PC-9 (cell line): ENCODE measurements around the gene MEAK7. TPM values are rescaled to one million over a fixed set of nuclear protein-coding genes. Genes with fewer than 3 reads are reported as not detected.

Experiments
- Bru-seq: library from RNA; stranded (reverse); fragments of 400-500 nt; gene quantifications from one replicate; lab custom pipeline; 2021; lab: Mats Ljungman, UMichigan
- BruChase-seq, 2 experiments: library from RNA; stranded (reverse); fragments of 400-500 nt; gene quantifications; one replicate each; lab custom pipeline; 2021; lab: Mats Ljungman, UMichigan
- BruUV-seq: library from RNA; stranded (reverse); fragments of 400-500 nt; replicated peaks from 2 replicates; lab custom pipeline; 2021; lab: Mats Ljungman, UMichigan
- CTCF ChIA-PET: fragments of 300-600 bp; sonication (Branson Sonifier 250); formaldehyde crosslinking; loops from one replicate; lab custom pipeline; 2022; ENCODE audit warnings: antibody characterized with exemption; lab: Charles Lee
- POLR2A ChIA-PET: fragments of 300-600 bp; sonication (Branson Sonifier 250); formaldehyde crosslinking; loops from one replicate; lab custom pipeline; 2022; ENCODE audit warnings: antibody characterized with exemption; ENCODE audit not compliant: unreplicated experiment; lab: Charles Lee
- DNase-seq, 2 experiments: peaks; one replicate each; pipeline versions ENCODE4 v3.0.0 to v3.0.0-alpha.2; 2015 to 2022; ENCODE audit warnings: mixed read lengths in 1 of 2
- H2AFZ ChIP-seq: fragments of 200-600 bp; sonication (generic); 2 replicates; pipeline ENCODE4 v1.8.1; 2017; ENCODE audit warnings: antibody characterized with exemption
- H3F3A ChIP-seq: fragments of 200-600 bp; sonication (generic); 2 replicates; pipeline ENCODE4 v1.8.1; 2017; ENCODE audit warnings: antibody characterized with exemption, mild to moderate bottlenecking, low read depth; ENCODE audit not compliant: insufficient read depth
- H3K27ac ChIP-seq: fragments of 200-600 bp; sonication (generic); 2 replicates; pipeline ENCODE4 v1.6.1; 2016; ENCODE audit warnings: mixed run types
- H3K27me3 ChIP-seq: fragments of 200-600 bp; sonication (generic); 2 replicates; pipeline ENCODE4 v1.6.1; 2016; ENCODE audit warnings: low read depth, mixed run types; ENCODE audit not compliant: insufficient read depth
- H3K36me3 ChIP-seq: fragments of 200-600 bp; sonication (generic); 2 replicates; pipeline ENCODE4 v1.6.1; 2016; ENCODE audit warnings: low read depth, mixed run types
- H3K4me1 ChIP-seq: fragments of 200-600 bp; sonication (generic); replicated peaks from 2 replicates; pipeline ENCODE4 v1.6.1; 2016; ENCODE audit warnings: mixed run types; ENCODE audit not compliant: insufficient read depth
- H3K4me2 ChIP-seq: fragments of 200-600 bp; sonication (generic); 2 replicates; pipeline ENCODE4 v1.6.1; 2017; ENCODE audit warnings: mixed run types
- H3K4me3 ChIP-seq: fragments of 200-600 bp; sonication (generic); 2 replicates; pipeline ENCODE4 v1.6.1; 2016; ENCODE audit warnings: mixed run types
- H3K79me2 ChIP-seq: fragments of 200-600 bp; sonication (generic); 2 replicates; pipeline ENCODE4 v1.6.1; 2017; ENCODE audit warnings: low read depth, mixed run types
- H3K9me2 ChIP-seq: fragments of 200-600 bp; sonication (generic); 2 replicates; pipeline ENCODE4 v1.8.1; 2017; ENCODE audit warnings: mild to moderate bottlenecking; ENCODE audit not compliant: insufficient read depth
- H3K9me3 ChIP-seq: fragments of 200-600 bp; sonication (generic); 2 replicates; pipeline ENCODE4 v1.8.1; 2016; ENCODE audit warnings: low read depth; ENCODE audit not compliant: insufficient read depth
- H4K20me1 ChIP-seq: fragments of 200-600 bp; sonication (generic); 2 replicates; pipeline ENCODE4 v1.8.1; 2017; ENCODE audit not compliant: insufficient read depth
- EZH2 ChIP-seq: fragments of 200-600 bp; sonication (generic); IDR thresholded peaks from 2 replicates; pipeline ENCODE4 v1.8.0; 2017; ENCODE audit warnings: antibody characterized with exemption, low read depth
- intact Hi-C: fragments of 100-400 bp; cut with micrococcal nuclease; formaldehyde crosslinking; loops from one replicate; pipeline ENCODE4 v1.10.0; 2022; ENCODE audit not compliant: unreplicated experiment
- long read RNA-seq: library from polyadenylated mRNA; stranded (forward); transcript quantifications from one replicate; pipeline ENCODE4 v2.0.0, GENCODE V29; 2022
- total RNA-seq: library from RNA; stranded (reverse); gene quantifications from 2 replicates; pipeline ENCODE4 v1.2.3, GENCODE V29; 2021
- TF ChIP-seq, protein P1 (sequence below): fragments of 200-600 bp; sonication (generic); conservative IDR thresholded peaks from 2 replicates; pipeline ENCODE4 v1.6.1; 2017; ENCODE audit warnings: mixed run types, antibody characterized with exemption, mild to moderate bottlenecking, moderate library complexity

Gene MEAK7, protein sequence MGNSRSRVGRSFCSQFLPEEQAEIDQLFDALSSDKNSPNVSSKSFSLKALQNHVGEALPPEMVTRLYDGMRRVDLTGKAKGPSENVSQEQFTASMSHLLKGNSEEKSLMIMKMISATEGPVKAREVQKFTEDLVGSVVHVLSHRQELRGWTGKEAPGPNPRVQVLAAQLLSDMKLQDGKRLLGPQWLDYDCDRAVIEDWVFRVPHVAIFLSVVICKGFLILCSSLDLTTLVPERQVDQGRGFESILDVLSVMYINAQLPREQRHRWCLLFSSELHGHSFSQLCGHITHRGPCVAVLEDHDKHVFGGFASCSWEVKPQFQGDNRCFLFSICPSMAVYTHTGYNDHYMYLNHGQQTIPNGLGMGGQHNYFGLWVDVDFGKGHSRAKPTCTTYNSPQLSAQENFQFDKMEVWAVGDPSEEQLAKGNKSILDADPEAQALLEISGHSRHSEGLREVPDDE
- 73.4 and 74.6 TPM in 2 replicates for total RNA-seq
- percentile 90 among the genes with signal in this experiment for Bru-seq, nascent RNA
- percentile 93 among the genes with signal in this experiment for BruChase-seq, experiment 1, labeled RNA remaining after a 2-hour chase
- BruChase-seq, experiment 2, labeled RNA remaining after a 6-hour chase, result percentile 92 among the genes with signal in this experiment
- long read RNA-seq, full-length matches to known transcripts, result 18 of 48 reads
- long read RNA-seq, partial matches to known transcripts, result 6 of 48 reads
- long read RNA-seq, other reads (novel, unspliced or antisense), result 24 of 48 reads

DNA sequence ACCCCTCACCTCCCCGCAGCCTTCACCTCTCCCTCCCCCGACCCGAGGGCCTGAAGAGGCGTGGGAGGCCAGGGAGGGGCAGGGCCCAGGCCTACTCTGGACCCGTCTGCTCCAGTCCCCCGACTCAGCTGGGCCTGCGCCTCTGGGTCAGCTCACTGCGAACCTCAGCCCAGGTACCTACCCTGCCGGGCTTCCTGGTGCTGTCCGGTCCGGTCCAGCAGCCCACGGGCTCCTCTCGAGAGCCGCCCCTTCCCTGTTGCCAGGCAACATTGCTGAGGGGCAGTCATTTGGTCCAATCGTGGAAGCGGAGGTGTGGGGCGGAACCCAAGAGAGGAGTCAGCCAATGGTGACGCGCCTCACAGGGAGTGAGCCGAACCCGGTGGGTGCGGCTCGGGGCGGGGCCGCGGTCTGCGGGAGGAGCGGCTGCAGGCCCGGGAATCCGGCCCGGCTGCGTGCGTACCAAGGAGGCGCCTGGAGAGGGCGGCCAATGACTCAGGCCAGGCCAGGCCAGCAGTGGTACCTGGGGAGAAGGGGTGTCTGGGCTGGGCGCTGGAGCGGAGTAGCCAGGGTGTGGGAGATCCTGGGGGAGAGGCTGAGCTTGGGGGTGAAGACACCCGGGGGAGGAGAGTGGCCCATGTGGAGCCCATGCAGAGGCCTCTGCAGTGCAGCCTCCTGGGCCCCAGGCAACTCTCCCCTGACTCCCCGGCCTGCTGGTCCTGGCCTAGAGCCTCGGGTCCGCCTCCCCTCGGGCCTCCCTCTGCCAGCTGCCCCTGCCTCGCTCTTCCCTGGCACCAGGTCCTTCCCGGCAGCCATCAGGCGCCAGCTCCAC lies at the start of gene MEAK7:
MEAK7 (minus strand) TSS at position 240 of the 829 bp plus-strand sequence. CDS start 6,573 bp downstream, outside the sequence.
- peak; percentile 95 to 99 for DNase-seq
- CTCF ChIA-PET, result interaction anchor here (0.5 to 0.9 kb wide), 4 partner anchors 115 to 403 kb away, joined by 3 to 8 read pairs (median 3); no protein-coding TSS in a partner anchor
- POLR2A ChIA-PET, result interaction anchor here (0.5 to 0.7 kb wide), 4 partner anchors 113 to 606 kb away, joined by 3 to 5 read pairs (median 3); partner anchors contain the start of genes COTL1 and MLYCD
- peaks cover 45% of the 10 kb centered on the region for H3F3A ChIP-seq
- H3K4me1 ChIP-seq, result peaks cover 59% of the 10 kb centered on the region
- H3K4me2 ChIP-seq, result peak within 1 kb of the TSS; percentile 90
- TF ChIP-seq, protein P1, sequence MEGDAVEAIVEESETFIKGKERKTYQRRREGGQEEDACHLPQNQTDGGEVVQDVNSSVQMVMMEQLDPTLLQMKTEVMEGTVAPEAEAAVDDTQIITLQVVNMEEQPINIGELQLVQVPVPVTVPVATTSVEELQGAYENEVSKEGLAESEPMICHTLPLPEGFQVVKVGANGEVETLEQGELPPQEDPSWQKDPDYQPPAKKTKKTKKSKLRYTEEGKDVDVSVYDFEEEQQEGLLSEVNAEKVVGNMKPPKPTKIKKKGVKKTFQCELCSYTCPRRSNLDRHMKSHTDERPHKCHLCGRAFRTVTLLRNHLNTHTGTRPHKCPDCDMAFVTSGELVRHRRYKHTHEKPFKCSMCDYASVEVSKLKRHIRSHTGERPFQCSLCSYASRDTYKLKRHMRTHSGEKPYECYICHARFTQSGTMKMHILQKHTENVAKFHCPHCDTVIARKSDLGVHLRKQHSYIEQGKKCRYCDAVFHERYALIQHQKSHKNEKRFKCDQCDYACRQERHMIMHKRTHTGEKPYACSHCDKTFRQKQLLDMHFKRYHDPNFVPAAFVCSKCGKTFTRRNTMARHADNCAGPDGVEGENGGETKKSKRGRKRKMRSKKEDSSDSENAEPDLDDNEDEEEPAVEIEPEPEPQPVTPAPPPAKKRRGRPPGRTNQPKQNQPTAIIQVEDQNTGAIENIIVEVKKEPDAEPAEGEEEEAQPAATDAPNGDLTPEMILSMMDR, result no peak
- TF ChIP-seq EZH2, result no peak
- H3K9me2 ChIP-seq, result no peaks in the 10 kb centered on the region
- H3K27ac ChIP-seq, result peak within 1 kb of the TSS; percentile 99
- H3K9me3 ChIP-seq, result no peaks in the 10 kb centered on the region
- no TSS peak for BruUV-seq
- H3K36me3 ChIP-seq, result 0 out of 2 replicates have a peak, but pooled peaks cover 8% of the 10 kb centered on the region
- no peaks in the 10 kb centered on the region for H3K27me3 ChIP-seq
- H3K79me2 ChIP-seq, result peaks cover 36% of the 10 kb centered on the region
- H4K20me1 ChIP-seq, result no peaks in the 10 kb centered on the region
- intact Hi-C loops, result loop anchor here (1.0 to 5.0 kb wide), 6 partner anchors 114 to 552 kb away; partner anchors contain the start of genes COTL1 and OSGIN1
- H3K4me3 ChIP-seq, result peak within 1 kb of the TSS; percentile 92
- H2AFZ ChIP-seq, result peak within 1 kb of the TSS; percentile 77; the same call in 1 of the 2 replicates

DNA sequence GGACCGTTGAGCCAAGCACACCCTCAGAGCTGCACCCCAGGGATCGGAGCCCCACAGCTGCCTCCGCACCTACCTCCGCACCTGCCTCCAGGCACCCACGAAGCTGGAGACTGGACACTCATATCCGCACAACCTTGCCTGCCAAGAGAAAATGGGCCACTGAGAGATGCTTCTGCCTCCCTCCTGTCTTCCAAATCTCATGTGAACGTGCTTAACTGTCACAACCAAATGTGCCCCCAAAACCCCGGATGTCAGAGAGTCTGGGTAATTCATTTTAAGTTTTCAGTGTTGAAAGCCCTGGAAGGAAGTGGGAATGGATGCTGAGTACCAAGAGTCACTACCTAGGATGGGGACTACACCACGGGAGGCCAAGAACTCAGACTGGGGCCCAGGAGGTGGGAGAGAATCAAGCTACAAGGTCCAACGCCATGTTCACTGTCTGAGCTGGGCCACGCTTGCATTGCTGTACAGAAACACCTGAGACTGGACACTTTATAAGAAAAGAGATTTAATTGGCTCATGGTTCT lies 49.5 kb upstream of the MEAK7 start:
- H3K9me3 ChIP-seq, result no peaks in the 10 kb centered on the region
- ChIA-PET CTCF (no interaction called here), POLR2A (interaction anchor here (0.6 kb wide), 1 partner anchor 11 kb away, joined by 7 read pairs; no protein-coding TSS in a partner anchor)
- no peaks in the 10 kb centered on the region for H3K27me3 ChIP-seq
- intact Hi-C loops, result no loop called here
- H3F3A ChIP-seq, result peaks cover 5% of the 10 kb centered on the region; the same call in 1 of the 2 replicates
- no peak overlapping the region for H3K27ac ChIP-seq
- DNase-seq, result no peak
- no peaks in the 10 kb centered on the region for H3K9me2 ChIP-seq
- no TSS peak for BruUV-seq
- H4K20me1 ChIP-seq, result no peaks in the 10 kb centered on the region
- no peaks in the 10 kb centered on the region for H3K36me3 ChIP-seq
- no peak overlapping the region for H3K4me2 ChIP-seq
- peaks cover 9% of the 10 kb centered on the region; the same call in 1 of the 2 replicates for H3K4me1 ChIP-seq
- H3K79me2 ChIP-seq, result no peaks in the 10 kb centered on the region
- TF ChIP-seq EZH2, result no peak
- TF ChIP-seq, protein P1, result no peak
- no peak overlapping the region for H2AFZ ChIP-seq
- no peak overlapping the region for H3K4me3 ChIP-seq
